ENCODE data around the gene FOXA1. TPM values are rescaled to one million over a fixed set of nuclear protein-coding genes. Genes with fewer than 3 reads are reported as not detected.

FOXA1 gene
- 7.4 and 8.2 TPM in 2 replicates for total RNA-seq

GRCh38 chr14:37594971-37595808 is at the start of gene FOXA1, which contains the start of gene TTC6:
FOXA1 (minus strand) TSS chr14:37595249; CDS start chr14:37594972, 277 bp downstream.
TTC6 (plus strand) TSS chr14:37595629; CDS start chr14:37622065, 26,436 bp downstream.
- peaks cover 82% of the 10 kb centered on the region for H3K27me3 ChIP-seq (ENCODE audit: control insufficient read depth, insufficient read depth, low read length)
- no peak for TF ChIP-seq CTCF (IDR thresholded peaks at IDR 0.05; ENCODE audit: insufficient read depth, low read length, poor library complexity, severe bottlenecking)
- H3K4me3 ChIP-seq (ENCODE audit: low read depth, low read length) = peak within 1 kb of the TSS; percentile 32
- no peak for DNase-seq (ENCODE audit: low read depth)
- no peaks in the 10 kb centered on the region for H3K36me3 ChIP-seq (ENCODE audit: control insufficient read depth, insufficient read depth, low read length)

- no peak for DNase-seq (ENCODE audit: low read depth)
- H3K27me3 ChIP-seq (ENCODE audit: control insufficient read depth, insufficient read depth, low read length) = no peaks in the 10 kb centered on the region
- H3K36me3 ChIP-seq (ENCODE audit: control insufficient read depth, insufficient read depth, low read length) = no peaks in the 10 kb centered on the region
- H3K4me3 ChIP-seq (ENCODE audit: low read depth, low read length) = no peak overlapping the region
- no peak for TF ChIP-seq CTCF (IDR thresholded peaks at IDR 0.05; ENCODE audit: insufficient read depth, low read length, poor library complexity, severe bottlenecking)
These were observed 48.7 kb upstream of the FOXA1 start for GRCh38 chr14:37643701-37644100.

GRCh38 chr14:37642125-37642524 is 47.1 kb upstream of the FOXA1 start:
- no peak for DNase-seq (ENCODE audit: low read depth)
- no peak for TF ChIP-seq CTCF (IDR thresholded peaks at IDR 0.05; ENCODE audit: insufficient read depth, low read length, poor library complexity, severe bottlenecking)
- no peaks in the 10 kb centered on the region for H3K36me3 ChIP-seq (ENCODE audit: control insufficient read depth, insufficient read depth, low read length)
- no peaks in the 10 kb centered on the region for H3K27me3 ChIP-seq (ENCODE audit: control insufficient read depth, insufficient read depth, low read length)
- no peak overlapping the region for H3K4me3 ChIP-seq (ENCODE audit: low read depth, low read length)

GRCh38 chr14:37641117-37641516 is 46.1 kb upstream of the FOXA1 start:
- DNase-seq (ENCODE audit: low read depth) = no peak
- TF ChIP-seq CTCF (IDR thresholded peaks at IDR 0.05; ENCODE audit: insufficient read depth, low read length, poor library complexity, severe bottlenecking) = no peak
- H3K4me3 ChIP-seq (ENCODE audit: low read depth, low read length) = no peak overlapping the region
- H3K27me3 ChIP-seq (ENCODE audit: control insufficient read depth, insufficient read depth, low read length) = no peaks in the 10 kb centered on the region
- H3K36me3 ChIP-seq (ENCODE audit: control insufficient read depth, insufficient read depth, low read length) = no peaks in the 10 kb centered on the region

GRCh38 chr14:37638599-37638998 is 43.5 kb upstream of the FOXA1 start:
- no peak for TF ChIP-seq CTCF (IDR thresholded peaks at IDR 0.05; ENCODE audit: insufficient read depth, low read length, poor library complexity, severe bottlenecking)
- Histone ChIP-seq H3K36me3 (ENCODE audit: control insufficient read depth, insufficient read depth, low read length) (no peaks in the 10 kb centered on the region), H3K4me3 (ENCODE audit: low read depth, low read length) (no peak overlapping the region), H3K27me3 (ENCODE audit: control insufficient read depth, insufficient read depth, low read length) (no peaks in the 10 kb centered on the region)
- no peak for DNase-seq (ENCODE audit: low read depth)
